HEK293 (cell line): ENCODE measurements around the gene CHRM4.

Source experiments
- TCF7L2 ChIP-seq: IDR thresholded peaks from 2 replicates; pipeline ENCODE4 v1.6.1; 2011; ENCODE audit warnings: low read depth, mild to moderate bottlenecking, inconsistent platforms, low read length, moderate library complexity, borderline replicate concordance
- ZNF112 ChIP-seq: fragments of 450-650 bp; formaldehyde crosslinking; IDR thresholded peaks from 2 replicates; pipeline ENCODE4 v1.5.0; 2017; ENCODE audit warnings: missing biosample characterization, missing genetic modification characterization
- ZNF132 ChIP-seq: fragments of 450-650 bp; formaldehyde crosslinking; IDR thresholded peaks from 2 replicates; pipeline ENCODE4 v1.5.1; 2017; ENCODE audit warnings: missing biosample characterization, missing genetic modification characterization, borderline replicate concordance
- ZNF561 ChIP-seq: fragments of 450-650 bp; IDR thresholded peaks from 2 replicates; pipeline ENCODE4 v1.5.1; 2018; ENCODE audit warnings: missing biosample characterization, missing genetic modification characterization, borderline replicate concordance
- ZNF596 ChIP-seq: fragments of 450-650 bp; IDR thresholded peaks from 2 replicates; pipeline ENCODE4 v1.5.0; 2018; ENCODE audit warnings: missing biosample characterization, mild to moderate bottlenecking, missing genetic modification characterization, moderate library complexity
- ZSCAN30 ChIP-seq: fragments of 450-650 bp; IDR thresholded peaks from 2 replicates; pipeline ENCODE4 v1.5.1; 2018; ENCODE audit warnings: missing biosample characterization, mild to moderate bottlenecking, missing genetic modification characterization, moderate library complexity
- TF ChIP-seq, protein P1 (sequence below): fragments of 450-650 bp; formaldehyde crosslinking; IDR thresholded peaks from 2 replicates; pipeline ENCODE4 v1.5.1; 2016; ENCODE audit warnings: missing biosample characterization, missing genetic modification characterization
- TF ChIP-seq, protein P2 (sequence below): fragments of 450-650 bp; formaldehyde crosslinking; IDR thresholded peaks from 2 replicates; pipeline ENCODE4 v1.5.1; 2016; ENCODE audit warnings: missing biosample characterization, missing genetic modification characterization, low read depth

DNA sequence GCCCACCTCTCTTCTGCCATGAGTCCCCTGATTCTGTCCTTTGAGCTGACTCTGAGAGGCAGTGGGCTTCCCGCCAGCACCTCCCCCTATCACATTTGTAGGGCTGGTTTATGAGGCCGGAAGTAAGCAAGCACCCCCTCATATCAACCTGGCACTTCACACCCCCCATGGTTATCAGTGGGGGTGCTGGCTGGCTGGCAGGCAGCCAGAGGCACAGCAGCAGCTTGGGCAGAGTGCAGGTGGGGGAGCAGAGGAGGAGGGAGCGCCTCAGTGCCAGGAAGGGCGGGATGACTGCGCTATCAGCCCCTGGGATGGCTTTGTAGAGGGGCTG lies 22.9 kb upstream of the CHRM4 start:
- TF ChIP-seq ZSCAN30 (tag by site-specific recombination) = no peak
- no peak for TF ChIP-seq ZNF561 (tag by site-specific recombination)
- no peak for TF ChIP-seq ZNF112 (tag by site-specific recombination)
- no peak for TF ChIP-seq ZNF132
- TF ChIP-seq, protein P1, sequence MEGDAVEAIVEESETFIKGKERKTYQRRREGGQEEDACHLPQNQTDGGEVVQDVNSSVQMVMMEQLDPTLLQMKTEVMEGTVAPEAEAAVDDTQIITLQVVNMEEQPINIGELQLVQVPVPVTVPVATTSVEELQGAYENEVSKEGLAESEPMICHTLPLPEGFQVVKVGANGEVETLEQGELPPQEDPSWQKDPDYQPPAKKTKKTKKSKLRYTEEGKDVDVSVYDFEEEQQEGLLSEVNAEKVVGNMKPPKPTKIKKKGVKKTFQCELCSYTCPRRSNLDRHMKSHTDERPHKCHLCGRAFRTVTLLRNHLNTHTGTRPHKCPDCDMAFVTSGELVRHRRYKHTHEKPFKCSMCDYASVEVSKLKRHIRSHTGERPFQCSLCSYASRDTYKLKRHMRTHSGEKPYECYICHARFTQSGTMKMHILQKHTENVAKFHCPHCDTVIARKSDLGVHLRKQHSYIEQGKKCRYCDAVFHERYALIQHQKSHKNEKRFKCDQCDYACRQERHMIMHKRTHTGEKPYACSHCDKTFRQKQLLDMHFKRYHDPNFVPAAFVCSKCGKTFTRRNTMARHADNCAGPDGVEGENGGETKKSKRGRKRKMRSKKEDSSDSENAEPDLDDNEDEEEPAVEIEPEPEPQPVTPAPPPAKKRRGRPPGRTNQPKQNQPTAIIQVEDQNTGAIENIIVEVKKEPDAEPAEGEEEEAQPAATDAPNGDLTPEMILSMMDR (tag by site-specific recombination) = no peak
- TF ChIP-seq, protein P2, sequence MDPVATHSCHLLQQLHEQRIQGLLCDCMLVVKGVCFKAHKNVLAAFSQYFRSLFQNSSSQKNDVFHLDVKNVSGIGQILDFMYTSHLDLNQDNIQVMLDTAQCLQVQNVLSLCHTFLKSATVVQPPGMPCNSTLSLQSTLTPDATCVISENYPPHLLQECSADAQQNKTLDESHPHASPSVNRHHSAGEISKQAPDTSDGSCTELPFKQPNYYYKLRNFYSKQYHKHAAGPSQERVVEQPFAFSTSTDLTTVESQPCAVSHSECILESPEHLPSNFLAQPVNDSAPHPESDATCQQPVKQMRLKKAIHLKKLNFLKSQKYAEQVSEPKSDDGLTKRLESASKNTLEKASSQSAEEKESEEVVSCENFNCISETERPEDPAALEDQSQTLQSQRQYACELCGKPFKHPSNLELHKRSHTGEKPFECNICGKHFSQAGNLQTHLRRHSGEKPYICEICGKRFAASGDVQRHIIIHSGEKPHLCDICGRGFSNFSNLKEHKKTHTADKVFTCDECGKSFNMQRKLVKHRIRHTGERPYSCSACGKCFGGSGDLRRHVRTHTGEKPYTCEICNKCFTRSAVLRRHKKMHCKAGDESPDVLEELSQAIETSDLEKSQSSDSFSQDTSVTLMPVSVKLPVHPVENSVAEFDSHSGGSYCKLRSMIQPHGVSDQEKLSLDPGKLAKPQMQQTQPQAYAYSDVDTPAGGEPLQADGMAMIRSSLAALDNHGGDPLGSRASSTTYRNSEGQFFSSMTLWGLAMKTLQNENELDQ (tag by site-specific recombination) = no peak
- no peak for TF ChIP-seq TCF7L2
- no peak for TF ChIP-seq ZNF596 (tag by site-specific recombination)
